ENCODE results near the gene TEX14. TPM values are rescaled to one million over a fixed set of nuclear protein-coding genes. Genes with fewer than 3 reads are reported as not detected.

TEX14 gene
- total RNA-seq, 2 experiments from 2014 or later, result 0.10 to 0.18 TPM

GRCh38 chr17:58520843-58521430 lies 170.9 kb downstream of the TEX14 start:
- peak; percentile 35 for DNase-seq
- H3K36me3 Mint-ChIP-seq (ENCODE audit: low read depth), result peaks cover 2% of the 10 kb centered on the region
- H3K9me3 Mint-ChIP-seq (ENCODE audit: insufficient read depth), result no peaks in the 10 kb centered on the region
- H3K4me3 Mint-ChIP-seq, result no peak overlapping the region
- H3K4me1 Mint-ChIP-seq (ENCODE audit: low read depth), result peaks cover 29% of the 10 kb centered on the region
- H3K27me3 Mint-ChIP-seq (ENCODE audit: low read depth), result peaks cover 2% of the 10 kb centered on the region
- H3K27ac Mint-ChIP-seq, result no peak overlapping the region
- ATAC-seq, result no peak
- POLR2A ChIA-PET, result interaction anchor here (1.4 kb wide), 1 partner anchor 111 kb away, joined by 14 read pairs; no protein-coding TSS in a partner anchor
- CTCF ChIA-PET, result interaction anchor here (0.9 to 1.2 kb wide), 3 partner anchors 67 to 485 kb away, joined by 4 to 7 read pairs (median 5); no protein-coding TSS in a partner anchor

DNA sequence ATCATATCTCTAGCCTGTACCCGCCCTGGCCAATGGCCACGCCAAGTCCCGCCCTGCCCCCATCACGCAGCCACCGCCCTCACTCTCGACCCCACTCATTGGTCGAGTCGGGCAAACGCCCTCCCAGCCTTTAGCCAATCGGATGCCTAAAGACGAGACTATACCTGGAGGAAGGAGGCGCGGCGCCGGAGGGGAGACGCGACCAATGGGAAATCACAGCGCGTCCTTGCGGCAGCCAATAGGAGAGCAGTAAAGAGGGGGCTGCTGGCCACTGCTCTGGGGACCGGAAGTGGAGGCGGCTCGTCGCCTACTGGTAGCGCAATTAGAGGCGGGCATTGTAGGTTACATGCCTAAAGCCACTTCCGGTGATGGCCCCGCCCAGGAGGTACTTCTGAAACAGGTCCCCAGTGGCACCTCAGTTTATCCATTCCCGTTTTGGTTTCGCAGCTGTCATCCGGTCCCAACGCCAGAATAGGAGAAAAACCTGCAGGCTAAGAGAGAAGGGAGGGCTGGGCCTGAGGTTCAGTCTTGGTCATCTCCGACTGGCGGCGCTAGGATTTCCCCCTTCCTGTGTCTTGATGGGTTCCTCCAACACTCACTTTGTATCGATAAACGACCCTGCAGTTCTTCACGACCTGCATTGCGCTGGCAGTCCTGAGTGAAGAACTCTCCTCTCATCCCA lies 173.8 kb downstream of the TEX14 start:
- POLR2A ChIA-PET, result interaction anchor here (0.7 to 2.8 kb wide), 7 partner anchors 9 to 490 kb away, joined by 3 to 64 read pairs (median 3); partner anchors contain the start of genes RAD51C and TEX14
- H3K4me3 Mint-ChIP-seq, result peak overlapping the region; percentile 89

DNA sequence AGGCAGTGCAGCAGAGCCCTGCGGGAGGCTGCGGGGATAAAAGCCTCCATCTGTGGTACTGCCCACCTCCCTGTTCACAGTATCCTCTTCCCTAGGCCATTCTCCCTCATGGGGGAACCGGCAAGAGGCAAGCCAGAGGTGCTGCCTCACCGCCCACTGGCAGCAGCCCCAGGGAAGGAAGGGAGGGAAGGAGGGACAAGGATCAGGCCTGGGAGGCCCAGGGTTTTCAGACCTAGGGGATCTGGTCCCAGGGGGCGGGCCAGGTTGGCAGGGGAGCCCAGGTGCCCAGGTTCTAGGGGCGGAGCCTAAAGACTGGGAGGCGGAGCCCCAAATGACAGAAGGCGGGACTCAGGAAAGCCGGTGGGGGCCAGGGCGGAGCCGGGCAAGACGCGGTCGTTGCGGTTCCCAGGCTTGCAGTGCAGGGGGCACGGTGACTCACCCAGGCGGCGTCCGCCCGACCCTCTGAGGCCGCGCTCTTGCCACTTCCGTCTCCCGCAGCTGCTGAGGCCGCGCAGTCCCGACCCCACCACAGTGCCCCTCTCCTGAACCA lies 174.4 kb downstream of the TEX14 start:
- DNase-seq (no peak), ATAC-seq (no peak)
- Mint-ChIP-seq H3K9me3 (ENCODE audit: insufficient read depth) (no peaks in the 10 kb centered on the region), H3K36me3 (ENCODE audit: low read depth) (peaks cover 7% of the 10 kb centered on the region), H3K4me1 (ENCODE audit: low read depth) (peaks cover 55% of the 10 kb centered on the region), H3K27ac (peak overlapping the region; percentile 97), H3K4me3 (peak overlapping the region; percentile 89), H3K27me3 (ENCODE audit: low read depth) (no peaks in the 10 kb centered on the region)
- ChIA-PET CTCF (interaction anchor here (1.4 to 2.9 kb wide), 6 partner anchors 10 to 486 kb away, joined by 3 to 31 read pairs (median 8); partner anchors contain the start of genes HSF5, RAD51C and TEX14), POLR2A (interaction anchor here (0.7 to 2.8 kb wide), 4 partner anchors 114 to 350 kb away, joined by 3 to 64 read pairs (median 4); partner anchors contain the start of genes RAD51C and TEX14)

More for the DNA sequence above, 173.8 kb downstream of the TEX14 start:
- peak overlapping the region; percentile 97 for H3K27ac Mint-ChIP-seq
- H3K27me3 Mint-ChIP-seq (ENCODE audit: low read depth), result no peaks in the 10 kb centered on the region
- peak; percentile 100 for DNase-seq
- CTCF ChIA-PET, result interaction anchor here (0.9 to 2.9 kb wide), 14 partner anchors 10 to 667 kb away, joined by 3 to 31 read pairs (median 6); partner anchors contain the start of genes HSF5, RAD51C, RNF43 and TEX14
- peaks cover 50% of the 10 kb centered on the region for H3K4me1 Mint-ChIP-seq (ENCODE audit: low read depth)
- peaks cover 4% of the 10 kb centered on the region for H3K36me3 Mint-ChIP-seq (ENCODE audit: low read depth)
- no peaks in the 10 kb centered on the region for H3K9me3 Mint-ChIP-seq (ENCODE audit: insufficient read depth)
- ATAC-seq, result peak; percentile 86

DNA sequence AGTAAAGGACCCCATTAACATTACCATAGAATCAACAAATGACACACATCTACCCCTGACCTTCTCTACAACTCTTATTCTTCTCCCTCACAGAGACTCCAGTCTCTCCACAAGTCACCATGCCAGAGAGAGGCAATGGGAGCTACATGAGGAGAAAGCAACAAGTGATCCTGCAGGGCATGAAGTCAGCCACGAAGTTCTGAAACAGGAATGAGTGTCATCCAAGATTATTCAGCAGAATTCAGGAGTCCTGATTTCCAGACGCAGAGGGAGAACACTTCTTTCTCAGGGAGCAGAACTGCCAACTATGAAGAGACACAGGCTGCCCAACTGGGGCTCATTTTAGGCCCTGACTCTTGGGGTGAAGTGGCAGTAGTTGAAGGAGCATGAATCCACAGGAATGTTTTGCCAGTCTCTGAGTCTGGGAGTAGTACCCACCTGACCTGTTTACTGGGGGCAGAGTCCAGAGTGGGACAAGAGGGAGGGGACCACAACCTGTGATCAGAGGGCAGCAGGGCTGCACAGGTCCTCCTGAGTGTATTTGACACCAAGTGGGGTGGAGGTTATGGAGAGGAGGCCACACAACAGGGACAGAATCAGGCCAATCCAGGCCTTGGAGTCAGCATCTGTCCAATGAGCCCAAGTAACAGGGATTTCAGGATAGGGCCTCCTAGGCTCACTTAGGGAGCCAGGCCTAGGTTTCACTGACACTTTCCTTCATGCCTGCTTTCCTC lies 175.0 kb downstream of the TEX14 start:
- H3K4me3 Mint-ChIP-seq, result peak overlapping the region; percentile 89
- peaks cover 59% of the 10 kb centered on the region for H3K4me1 Mint-ChIP-seq (ENCODE audit: low read depth)
- H3K9me3 Mint-ChIP-seq (ENCODE audit: insufficient read depth), result no peaks in the 10 kb centered on the region
- H3K27me3 Mint-ChIP-seq (ENCODE audit: low read depth), result no peaks in the 10 kb centered on the region
- DNase-seq (peak; percentile 27), ATAC-seq (no peak)
- peaks cover 10% of the 10 kb centered on the region for H3K36me3 Mint-ChIP-seq (ENCODE audit: low read depth)
- POLR2A ChIA-PET, result interaction anchor here (0.6 to 5.6 kb wide), 5 partner anchors 115 to 186 kb away, joined by 3 to 64 read pairs (median 9); partner anchors contain the start of gene SUPT4H1
- CTCF ChIA-PET, result interaction anchor here (2.5 to 2.9 kb wide), 3 partner anchors 18 to 487 kb away, joined by 8 to 31 read pairs (median 14); partner anchors contain the start of gene HSF5
- peak overlapping the region; percentile 97 for H3K27ac Mint-ChIP-seq

GRCh38 chr17:58515286-58515685 lies 176.6 kb downstream of the TEX14 start:
- no peaks in the 10 kb centered on the region for H3K9me3 Mint-ChIP-seq (ENCODE audit: insufficient read depth)
- ChIA-PET CTCF (interaction anchor here (0.6 to 2.5 kb wide), 5 partner anchors 10 to 490 kb away, joined by 3 to 11 read pairs (median 4); partner anchors contain the start of gene HSF5), POLR2A (interaction anchor here (0.7 to 5.6 kb wide), 6 partner anchors 17 to 178 kb away, joined by 3 to 51 read pairs (median 4); partner anchors contain the start of gene SUPT4H1)
- DNase-seq (no peak), ATAC-seq (no peak)
- H3K4me1 Mint-ChIP-seq (ENCODE audit: low read depth), result peaks cover 67% of the 10 kb centered on the region
- peak overlapping the region; percentile 72 for H3K27ac Mint-ChIP-seq
- H3K4me3 Mint-ChIP-seq, result peak overlapping the region; percentile 74
- peaks cover 22% of the 10 kb centered on the region for H3K36me3 Mint-ChIP-seq (ENCODE audit: low read depth)
- H3K27me3 Mint-ChIP-seq (ENCODE audit: low read depth), result no peaks in the 10 kb centered on the region

DNA sequence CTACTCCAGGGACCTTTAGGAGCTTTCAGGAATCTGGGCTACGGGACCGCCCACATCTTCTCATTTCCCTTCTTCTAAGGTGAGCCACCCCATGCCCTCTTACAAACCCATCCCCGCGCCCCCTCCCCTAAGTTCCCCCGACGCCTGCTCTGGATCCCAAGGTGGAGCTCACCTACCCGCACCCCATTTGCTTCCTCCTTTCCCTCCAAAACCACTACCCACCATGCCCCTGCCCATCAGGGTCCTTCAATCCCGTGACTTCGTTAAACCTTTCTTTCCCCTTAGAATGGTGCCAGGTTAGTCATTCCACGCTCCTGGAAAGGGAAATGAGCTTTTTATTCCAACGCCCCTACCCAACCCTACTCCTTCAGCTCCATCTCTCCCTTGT lies 177.1 kb downstream of the TEX14 start:
- no peaks in the 10 kb centered on the region for H3K27me3 Mint-ChIP-seq (ENCODE audit: low read depth)
- peak overlapping the region; percentile 72 for H3K27ac Mint-ChIP-seq
- peak overlapping the region; percentile 74 for H3K4me3 Mint-ChIP-seq
- no peaks in the 10 kb centered on the region for H3K9me3 Mint-ChIP-seq (ENCODE audit: insufficient read depth)
- ChIA-PET CTCF (interaction anchor here (0.6 to 2.5 kb wide), 4 partner anchors 9 to 198 kb away, joined by 3 to 11 read pairs (median 6); partner anchors contain the start of gene HSF5), POLR2A (interaction anchor here (0.7 to 5.6 kb wide), 6 partner anchors 12 to 1104 kb away, joined by 3 to 51 read pairs (median 4); partner anchors contain the start of gene SUPT4H1)
- H3K4me1 Mint-ChIP-seq (ENCODE audit: low read depth), result peaks cover 68% of the 10 kb centered on the region
- ATAC-seq (no peak), DNase-seq (no peak)
- peaks cover 27% of the 10 kb centered on the region for H3K36me3 Mint-ChIP-seq (ENCODE audit: low read depth)

DNA sequence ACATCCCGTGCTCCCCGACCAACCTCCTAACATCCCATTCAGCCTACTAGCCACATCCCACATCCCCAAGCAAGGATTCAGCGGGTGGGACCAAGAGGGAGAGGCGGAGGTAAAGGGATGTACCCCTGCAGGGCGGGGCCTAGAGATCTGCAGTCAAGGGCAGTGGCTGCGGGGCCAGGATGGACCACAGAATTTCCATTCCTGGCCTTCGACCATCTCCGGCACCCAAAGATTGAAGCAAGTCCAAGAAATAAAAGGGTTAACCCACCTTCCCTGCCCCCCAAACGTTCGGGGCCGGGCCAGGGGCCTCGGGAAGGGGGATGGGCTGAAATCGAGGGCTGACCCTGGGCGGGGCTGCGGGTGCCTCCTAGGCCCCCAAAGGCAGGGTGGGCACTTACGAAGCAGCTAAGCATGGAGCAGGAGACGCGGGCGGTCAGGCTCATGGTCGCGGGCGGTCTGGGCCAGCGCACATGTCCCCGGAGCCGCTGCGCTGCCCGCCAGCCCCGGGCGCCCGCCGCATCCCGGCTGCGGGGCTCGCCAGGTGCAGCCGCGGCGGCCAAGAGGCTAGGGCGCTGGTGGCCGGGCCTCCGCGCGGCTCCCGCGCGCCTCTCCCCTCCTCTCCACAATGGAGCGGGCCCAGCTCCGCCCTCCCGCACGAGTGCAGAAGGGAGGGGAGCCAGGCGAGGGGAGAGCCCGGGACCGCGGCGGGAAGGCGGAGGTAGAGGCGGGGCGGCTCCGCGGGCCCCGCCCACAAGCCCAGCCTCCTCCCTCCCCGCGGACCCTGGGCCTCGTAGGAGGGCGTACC lies 177.7 kb downstream of the TEX14 start, which contains the start of gene MTMR4:
MTMR4 (minus strand) TSS at position 674 of the 805 bp plus-strand sequence; CDS start at position 443, 231 bp downstream.
- H3K4me3 Mint-ChIP-seq, result peak within 1 kb of the TSS; percentile 86
- ChIA-PET POLR2A (interaction anchor here (0.9 to 5.6 kb wide), 6 partner anchors 9 to 1105 kb away, joined by 3 to 51 read pairs (median 4); partner anchors contain the start of gene SUPT4H1), CTCF (interaction anchor here (0.7 to 2.5 kb wide), 9 partner anchors 13 to 266 kb away, joined by 3 to 11 read pairs (median 4); partner anchors contain the start of gene HSF5)
- ATAC-seq (peak; percentile 25), DNase-seq (peak; percentile 78)
- no peaks in the 10 kb centered on the region for H3K27me3 Mint-ChIP-seq (ENCODE audit: low read depth)
- peak within 1 kb of the TSS; percentile 80 for H3K27ac Mint-ChIP-seq
- H3K9me3 Mint-ChIP-seq (ENCODE audit: insufficient read depth), result no peaks in the 10 kb centered on the region
- H3K4me1 Mint-ChIP-seq (ENCODE audit: low read depth), result peaks cover 71% of the 10 kb centered on the region
- peaks cover 30% of the 10 kb centered on the region for H3K36me3 Mint-ChIP-seq (ENCODE audit: low read depth)

DNA sequence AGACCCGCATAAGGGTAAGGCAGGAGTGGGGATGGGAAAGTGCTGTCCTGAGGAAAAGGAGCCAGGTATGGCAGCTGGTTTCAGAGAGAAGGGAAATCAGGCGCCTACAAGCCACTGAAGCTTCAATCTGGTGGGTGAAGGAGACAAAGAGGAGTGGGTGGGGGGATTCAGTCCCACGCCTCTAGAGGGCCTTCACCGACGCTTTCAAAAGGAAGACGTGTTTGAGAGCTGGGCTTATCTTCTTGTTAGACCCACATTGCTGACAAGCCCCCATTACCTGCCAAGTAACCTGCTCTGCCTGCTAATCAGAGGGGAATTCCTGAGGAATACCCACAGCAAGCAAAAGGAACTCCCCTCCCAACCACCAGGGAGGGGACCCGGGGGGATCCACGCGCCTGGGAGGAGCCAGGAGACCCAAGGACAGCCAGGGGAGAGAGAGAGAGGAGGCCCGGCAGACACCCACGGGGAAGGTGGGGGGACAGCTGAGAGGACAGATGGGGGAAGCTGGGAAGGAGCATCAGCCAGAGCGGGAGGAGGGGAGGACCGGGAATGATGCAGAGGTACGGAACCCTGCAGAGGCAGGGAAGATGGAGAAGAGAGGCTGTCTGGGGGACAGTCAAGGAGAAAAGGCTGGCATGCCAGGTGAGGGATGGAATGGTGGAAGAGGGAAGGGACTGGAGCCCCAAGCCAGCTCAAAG lies 178.4 kb downstream of the TEX14 start:
- Mint-ChIP-seq H3K4me1 (ENCODE audit: low read depth) (peaks cover 66% of the 10 kb centered on the region), H3K36me3 (ENCODE audit: low read depth) (peaks cover 36% of the 10 kb centered on the region)

GRCh38 chr17:58510075-58510474 lies 181.8 kb downstream of the TEX14 start:
- Mint-ChIP-seq H3K27me3 (ENCODE audit: low read depth) (no peaks in the 10 kb centered on the region), H3K4me1 (ENCODE audit: low read depth) (peaks cover 44% of the 10 kb centered on the region), H3K36me3 (ENCODE audit: low read depth) (peaks cover 52% of the 10 kb centered on the region), H3K4me3 (no peak overlapping the region), H3K9me3 (ENCODE audit: insufficient read depth) (no peaks in the 10 kb centered on the region), H3K27ac (peak overlapping the region; percentile 2)
- CTCF ChIA-PET, result no interaction called here
- ATAC-seq (no peak), DNase-seq (no peak)
- POLR2A ChIA-PET, result interaction anchor here (1.1 to 1.6 kb wide), 2 partner anchors 12 to 121 kb away, joined by 3 to 4 read pairs; no protein-coding TSS in a partner anchor

More for the DNA sequence above, 178.4 kb downstream of the TEX14 start:
- CTCF ChIA-PET, result interaction anchor here (0.7 to 1.3 kb wide), 6 partner anchors 14 to 265 kb away, joined by 3 to 4 read pairs (median 3); no protein-coding TSS in a partner anchor
- ATAC-seq (no peak), DNase-seq (no peak)
- no peaks in the 10 kb centered on the region for H3K9me3 Mint-ChIP-seq (ENCODE audit: insufficient read depth)
- peak overlapping the region; percentile 80 for H3K27ac Mint-ChIP-seq
- POLR2A ChIA-PET, result interaction anchor here (1.1 to 5.6 kb wide), 2 partner anchors 9 to 118 kb away, joined by 3 to 51 read pairs; no protein-coding TSS in a partner anchor
- H3K27me3 Mint-ChIP-seq (ENCODE audit: low read depth), result no peaks in the 10 kb centered on the region
- peak overlapping the region; percentile 86 for H3K4me3 Mint-ChIP-seq

All from activated CD8-positive, alpha-beta T cell treated with anti-CD3 and anti-CD28 coated beads, Interleukin-2, amount 10 ng/mL, durations not matched to agents 7 days and 5 days (primary cell).